Subcutaneous abdominal adipose tissue (tissue), 5 donors: ENCODE data around the gene GPRC5C.
A peak's percentile ranks its signal among the peaks of the same experiment; 100 is the strongest.

Source experiments
- H3K27ac ChIP-seq: one replicate; pipeline ENCODE4 v1.7.0; 2013; ENCODE audit warnings: low read depth, mild to moderate bottlenecking, inconsistent platforms, low read length, moderate library complexity
- H3K27me3 ChIP-seq, 5 donors: one replicate each; pipeline ENCODE4 v1.7.0; 2013; ENCODE audit warnings: low read length in 5 of 5, inconsistent platforms in 1 of 5; ENCODE audit not compliant: control insufficient read depth in 5 of 5, insufficient read depth in 4 of 5
- H3K36me3 ChIP-seq, 5 donors: one replicate each; pipeline ENCODE4 v1.7.0; 2013; ENCODE audit warnings: low read length in 5 of 5; ENCODE audit not compliant: control insufficient read depth in 5 of 5, insufficient read depth in 5 of 5
- H3K4me1 ChIP-seq, 5 donors: one replicate each; pipeline ENCODE4 v1.7.0; 2013; ENCODE audit warnings: low read length in 5 of 5, mild to moderate bottlenecking in 3 of 5, moderate library complexity in 1 of 5; ENCODE audit not compliant: control insufficient read depth in 5 of 5, insufficient read depth in 5 of 5
- H3K4me3 ChIP-seq, 5 donors: one replicate each; pipeline ENCODE4 v1.7.0; 2013; ENCODE audit warnings: low read length in 5 of 5, low read depth in 1 of 5
- H3K9ac ChIP-seq, 5 donors: one replicate each; pipeline ENCODE4 v1.7.0; 2013; ENCODE audit warnings: low read length in 5 of 5, mild to moderate bottlenecking in 4 of 5, moderate library complexity in 3 of 5
- H3K9me3 ChIP-seq, 5 donors: one replicate each; pipeline ENCODE4 v1.7.0; 2013; ENCODE audit warnings: low read length in 5 of 5; ENCODE audit not compliant: control insufficient read depth in 5 of 5
- donor health status: healthy.
- donor health status: healthy.
- donor health status: healthy.
- donor health status: healthy.
- donor health status: healthy.

GPRC5C gene

GRCh38 chr17:74443516-74444296, 11.8 kb downstream of the GPRC5C start:
- H3K27me3 ChIP-seq, result no peaks in the 10 kb centered on the region
- peaks cover 14 to 57% (median 51%) of the 10 kb centered on the region in 5 donors for H3K4me1 ChIP-seq
- H3K27ac ChIP-seq, result peak overlapping the region; percentile 81
- H3K9me3 ChIP-seq, result peaks cover 0 to under 1% (median 0%) of the 10 kb centered on the region in 5 donors
- H3K36me3 ChIP-seq, result peaks cover 0 to 12% (median 8%) of the 10 kb centered on the region in 5 donors
- peak overlapping the region in 2 of 5 donors; percentile 37 to 47 for H3K9ac ChIP-seq
- H3K4me3 ChIP-seq, result peak overlapping the region; percentile 45 to 65 (median 51)

GRCh38 chr17:74444406-74444805, 12.5 kb downstream of the GPRC5C start:
- Histone ChIP-seq H3K4me1 (peaks cover 14 to 60% (median 58%) of the 10 kb centered on the region in 5 donors), H3K9me3 (no peaks in the 10 kb centered on the region), H3K27me3 (no peaks in the 10 kb centered on the region), H3K36me3 (peaks cover 0 to 12% (median 8%) of the 10 kb centered on the region in 5 donors), H3K27ac (no peak overlapping the region), H3K4me3 (peak overlapping the region in 2 of 5 donors; percentile 12 to 65), H3K9ac (peak overlapping the region in 1 of 5 donors; percentile 37)

DNA sequence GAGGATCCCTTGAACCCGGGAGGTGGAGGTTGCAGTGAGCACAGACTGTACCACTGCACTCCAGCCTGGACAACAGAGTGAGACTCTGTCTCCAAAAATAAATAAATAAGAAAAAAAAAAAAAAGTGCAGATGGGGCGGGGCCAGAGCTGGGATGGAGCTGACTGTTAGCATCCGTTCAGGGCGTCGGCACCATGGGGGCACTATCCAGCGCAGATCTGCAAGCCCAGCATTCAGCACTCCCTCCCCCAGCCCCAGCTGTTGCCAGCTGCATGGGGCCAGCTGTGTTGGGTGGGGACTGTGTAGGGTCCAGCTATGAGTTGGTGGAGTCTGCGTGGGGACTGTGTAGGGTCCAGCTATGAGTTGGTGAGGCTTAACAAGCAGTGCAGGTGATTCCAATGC, 13.3 kb downstream of the GPRC5C start:
- Histone ChIP-seq H3K9me3 (no peaks in the 10 kb centered on the region), H3K36me3 (peaks cover 0 to 10% (median 4%) of the 10 kb centered on the region in 5 donors), H3K9ac (no peak overlapping the region), H3K27me3 (no peaks in the 10 kb centered on the region), H3K4me3 (no peak overlapping the region), H3K4me1 (peaks cover 14 to 67% (median 63%) of the 10 kb centered on the region in 5 donors), H3K27ac (no peak overlapping the region)

DNA sequence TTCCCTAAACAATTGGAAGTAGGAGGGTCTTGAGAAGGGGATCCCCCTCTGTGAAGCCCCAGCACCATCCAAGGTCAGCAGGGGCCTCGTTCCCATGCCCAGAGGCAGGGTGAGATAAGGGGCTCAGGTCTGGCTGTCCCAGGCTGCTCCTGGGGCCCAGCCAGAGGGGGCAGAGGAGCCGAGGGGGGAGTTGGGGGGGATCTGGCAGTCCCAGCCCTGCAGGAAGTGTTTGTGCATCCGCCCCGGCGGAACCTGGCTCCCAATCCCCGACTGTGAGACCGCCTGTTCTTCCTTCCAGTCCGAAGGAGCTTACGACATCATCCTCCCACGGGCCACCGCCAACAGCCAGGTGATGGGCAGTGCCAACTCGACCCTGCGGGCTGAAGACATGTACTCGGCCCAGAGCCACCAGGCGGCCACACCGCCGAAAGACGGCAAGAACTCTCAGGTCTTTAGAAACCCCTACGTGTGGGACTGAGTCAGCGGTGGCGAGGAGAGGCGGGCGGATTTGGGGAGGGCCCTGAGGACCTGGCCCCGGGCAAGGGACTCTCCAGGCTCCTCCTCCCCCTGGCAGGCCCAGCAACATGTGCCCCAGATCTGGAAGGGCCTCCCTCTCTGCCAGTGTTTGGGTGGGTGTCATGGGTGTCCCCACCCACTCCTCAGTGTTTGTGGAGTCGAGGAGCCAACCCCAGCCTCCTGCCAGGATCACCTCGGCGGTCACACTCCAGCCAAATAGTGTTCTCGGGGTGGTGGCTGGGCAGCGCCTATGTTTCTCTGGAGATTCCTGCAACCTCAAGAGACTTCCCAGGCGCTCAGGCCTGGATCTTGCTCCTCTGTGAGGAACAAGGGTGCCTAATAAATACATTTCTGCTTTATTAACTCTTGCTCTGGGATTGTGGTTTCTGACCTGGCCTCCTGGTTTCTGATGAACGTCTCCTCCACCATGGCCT, 14.9 kb downstream of the GPRC5C start:
- Histone ChIP-seq H3K4me3 (peak overlapping the region in 2 of 5 donors; percentile 8 to 42), H3K9me3 (no peaks in the 10 kb centered on the region), H3K36me3 (peaks cover 0 to 3% (median 0%) of the 10 kb centered on the region in 5 donors), H3K27me3 (no peaks in the 10 kb centered on the region), H3K4me1 (peaks cover 14 to 69% (median 63%) of the 10 kb centered on the region in 5 donors), H3K9ac (peak overlapping the region in 2 of 5 donors; percentile 30 to 38), H3K27ac (peak overlapping the region; percentile 70)

DNA sequence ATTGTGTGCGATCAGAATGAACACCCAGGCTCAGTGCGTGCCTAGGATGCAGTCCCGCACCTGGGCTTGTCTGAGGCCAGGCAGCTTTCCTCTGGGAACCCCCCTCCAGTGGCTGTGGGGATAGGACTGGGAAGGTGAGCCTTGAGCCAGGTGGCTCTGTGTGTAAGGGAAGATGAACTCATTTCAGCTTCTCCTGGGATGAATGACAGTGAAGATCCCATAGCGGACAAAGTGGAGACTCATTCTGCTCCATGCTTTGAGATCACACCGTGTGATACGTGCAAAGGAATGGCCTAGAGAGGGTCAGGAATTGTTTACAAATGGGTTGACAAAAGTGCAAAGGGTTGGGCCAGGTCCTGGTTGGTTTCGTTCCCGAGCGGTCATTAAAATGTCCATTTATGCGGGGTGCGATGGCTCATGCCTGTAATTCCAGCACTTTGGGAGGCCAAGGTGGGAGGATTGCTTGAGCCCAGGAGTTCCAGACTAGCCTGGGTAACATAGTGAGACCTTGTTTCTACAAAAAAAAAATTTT, 15.8 kb downstream of the GPRC5C start:
- peaks cover 15 to 71% (median 68%) of the 10 kb centered on the region in 5 donors for H3K4me1 ChIP-seq
- peak overlapping the region; percentile 70 for H3K27ac ChIP-seq
- no peak overlapping the region for H3K4me3 ChIP-seq
- H3K36me3 ChIP-seq, result peaks cover 0 to 3% (median 0%) of the 10 kb centered on the region in 5 donors
- H3K9me3 ChIP-seq, result no peaks in the 10 kb centered on the region
- H3K27me3 ChIP-seq, result no peaks in the 10 kb centered on the region
- H3K9ac ChIP-seq, result peak overlapping the region in 1 of 5 donors; percentile 38

GRCh38 chr17:74448756-74449155, 16.9 kb downstream of the GPRC5C start:
- Histone ChIP-seq H3K4me3 (no peak overlapping the region), H3K4me1 (peaks cover 14 to 71% (median 68%) of the 10 kb centered on the region in 5 donors), H3K9me3 (no peaks in the 10 kb centered on the region), H3K9ac (no peak overlapping the region), H3K27ac (no peak overlapping the region), H3K36me3 (peaks cover 0 to 3% (median 0%) of the 10 kb centered on the region in 5 donors), H3K27me3 (no peaks in the 10 kb centered on the region)

DNA sequence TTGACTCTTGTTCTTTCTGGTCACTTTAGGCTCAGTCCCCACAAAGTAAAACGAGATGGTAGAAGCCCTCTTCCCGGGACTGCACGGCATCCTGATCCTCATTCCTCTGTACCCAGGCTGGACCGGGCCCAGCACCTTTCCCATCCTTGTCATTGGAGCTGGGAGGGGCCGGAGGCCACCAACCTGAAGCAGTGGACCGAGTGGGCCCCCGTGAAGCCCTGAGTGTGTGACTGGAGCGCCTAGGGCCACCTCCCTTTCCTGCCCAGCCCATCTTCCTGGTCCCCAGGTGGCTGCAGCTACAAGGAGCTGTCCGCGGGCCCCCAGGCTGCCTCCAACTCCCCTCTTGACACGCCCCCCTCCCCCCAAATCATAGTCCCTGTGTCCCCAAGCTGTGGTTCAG, 17.4 kb downstream of the GPRC5C start:
- Histone ChIP-seq H3K4me1 (peaks cover 10 to 68% (median 65%) of the 10 kb centered on the region in 5 donors), H3K9ac (no peak overlapping the region), H3K4me3 (no peak overlapping the region), H3K27ac (no peak overlapping the region), H3K9me3 (no peaks in the 10 kb centered on the region), H3K27me3 (no peaks in the 10 kb centered on the region), H3K36me3 (peaks cover 0 to 3% (median 0%) of the 10 kb centered on the region in 5 donors)

DNA sequence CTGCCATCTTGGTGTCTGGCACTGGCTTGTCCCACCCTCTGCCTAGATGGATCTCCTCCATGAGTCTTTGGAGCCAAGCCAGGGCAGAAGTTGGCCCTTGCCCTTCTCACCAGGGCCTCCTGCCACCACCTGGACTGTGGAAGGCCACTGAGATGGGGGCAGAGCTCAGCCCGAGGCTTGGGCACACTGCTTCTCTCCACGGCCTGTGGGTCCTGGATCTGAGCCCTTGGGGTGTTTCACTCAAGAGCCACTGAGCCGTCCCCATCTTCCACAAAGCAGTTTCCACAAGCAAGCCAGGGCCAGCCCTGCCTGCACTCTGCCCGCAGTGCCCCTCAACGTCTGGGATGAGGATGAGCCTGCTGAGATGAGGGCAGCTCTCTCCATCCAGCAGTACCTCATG, 17.9 kb downstream of the GPRC5C start:
- H3K9me3 ChIP-seq, result no peaks in the 10 kb centered on the region
- H3K9ac ChIP-seq, result no peak overlapping the region
- H3K27me3 ChIP-seq, result no peaks in the 10 kb centered on the region
- peaks cover 0 to 3% (median 0%) of the 10 kb centered on the region in 5 donors for H3K36me3 ChIP-seq
- no peak overlapping the region for H3K27ac ChIP-seq
- peaks cover 13 to 68% (median 65%) of the 10 kb centered on the region in 5 donors for H3K4me1 ChIP-seq
- H3K4me3 ChIP-seq, result no peak overlapping the region

- no peak overlapping the region for H3K27ac ChIP-seq
Observed at GRCh38 chr17:74450231-74450630, 18.3 kb downstream of the GPRC5C start.

More at GRCh38 chr17:74450231-74450630, 18.3 kb downstream of the GPRC5C start:
- Histone ChIP-seq H3K9me3 (no peaks in the 10 kb centered on the region), H3K4me1 (peaks cover 17 to 68% (median 65%) of the 10 kb centered on the region in 5 donors), H3K4me3 (no peak overlapping the region), H3K36me3 (peaks cover 0 to 3% (median 0%) of the 10 kb centered on the region in 5 donors), H3K27me3 (peaks cover 0 to 2% (median 0%) of the 10 kb centered on the region in 5 donors), H3K9ac (no peak overlapping the region)
